NCI-H226 (cell line): ENCODE measurements around the gene LAPTM4A.
A peak's percentile ranks its signal among the peaks of the same experiment; 100 is the strongest.
"Not testable (repeated sequence)": the region's sequence is repeated elsewhere in the genome, so short reads cannot be mapped to it uniquely, and the experiment has no call there.

Experiments
- DNase-seq: peaks from one replicate; pipeline ENCODE4 v3.0.0-alpha.2; 2015

The LAPTM4A gene

DNA sequence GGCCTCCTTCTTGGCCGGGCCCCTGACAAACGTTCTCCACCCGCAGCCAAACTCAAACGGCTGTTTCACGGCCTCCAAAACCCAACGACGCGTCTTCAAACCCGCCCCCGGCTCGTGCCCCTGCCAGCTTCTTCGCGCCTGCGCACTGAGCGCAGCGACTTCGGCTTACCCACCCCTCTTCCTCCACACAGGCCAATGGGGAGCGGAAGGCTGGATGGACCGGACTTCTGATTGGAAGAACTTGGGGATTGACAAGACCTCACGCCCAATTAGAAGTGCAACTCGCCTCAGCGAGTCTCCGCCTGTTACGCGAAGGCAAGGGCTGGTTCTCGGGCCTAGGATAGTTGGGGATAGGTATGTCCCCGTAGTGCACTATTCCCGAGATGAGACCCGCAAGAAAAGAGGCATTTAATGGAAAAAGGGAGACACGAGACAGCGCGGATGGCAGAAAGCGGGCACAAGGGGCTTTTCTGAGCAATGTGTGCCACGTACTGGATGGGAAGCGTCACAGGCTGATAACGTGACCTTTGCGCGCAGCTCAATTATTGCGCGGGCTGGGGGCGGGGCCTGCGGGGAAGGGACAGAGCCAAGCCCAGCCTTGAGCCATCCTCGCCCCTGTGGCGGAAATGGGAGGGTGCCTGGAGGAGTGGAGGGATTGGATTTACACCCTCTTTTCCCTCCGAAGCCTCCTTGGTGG, at the start of gene LAPTM4A:
LAPTM4A (minus strand) TSS at position 97 of the 697 bp plus-strand sequence. CDS start 108 bp downstream, outside the sequence.
- peak; percentile 100 for DNase-seq

DNA sequence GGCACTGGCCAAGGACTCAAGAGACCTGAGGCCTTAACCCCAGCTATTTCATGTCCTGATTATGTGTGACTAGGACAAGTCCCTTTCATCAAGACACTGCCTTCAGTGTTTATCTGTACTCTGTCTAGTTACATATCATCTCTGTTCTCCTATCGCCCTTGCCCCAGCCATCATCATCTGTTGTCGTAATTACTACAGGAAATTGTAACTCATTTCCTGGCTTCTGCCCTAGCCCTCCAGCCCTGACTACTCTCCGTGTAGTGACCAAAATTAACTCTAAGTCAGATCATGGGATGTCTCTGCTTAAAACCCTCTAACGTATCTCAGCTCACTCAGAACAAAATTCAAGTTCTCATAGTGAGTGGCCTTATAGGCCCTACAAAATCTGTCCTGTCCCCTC, 49.3 kb upstream of the LAPTM4A start:
- no peak for DNase-seq

DNA sequence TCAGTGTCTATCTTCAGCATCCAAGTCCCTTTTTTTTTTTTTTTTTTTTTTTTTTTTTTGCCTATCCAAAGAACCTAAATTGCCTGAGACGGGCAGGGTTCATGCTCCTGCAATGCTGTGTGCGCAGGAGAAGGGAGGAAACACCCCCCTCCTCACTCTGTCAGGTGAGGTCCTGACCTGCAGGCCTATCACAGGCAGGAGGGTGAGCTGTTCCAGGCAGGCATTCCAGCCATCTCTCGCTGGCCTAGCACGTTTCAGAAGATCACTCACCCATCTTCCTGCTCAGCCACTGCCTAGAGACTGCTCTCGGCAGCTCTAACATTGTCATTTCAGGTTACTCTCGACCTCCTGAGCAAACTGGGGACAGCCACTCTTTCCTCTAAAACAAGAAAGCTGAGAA, 48.4 kb upstream of the LAPTM4A start:
- no peak for DNase-seq

DNA sequence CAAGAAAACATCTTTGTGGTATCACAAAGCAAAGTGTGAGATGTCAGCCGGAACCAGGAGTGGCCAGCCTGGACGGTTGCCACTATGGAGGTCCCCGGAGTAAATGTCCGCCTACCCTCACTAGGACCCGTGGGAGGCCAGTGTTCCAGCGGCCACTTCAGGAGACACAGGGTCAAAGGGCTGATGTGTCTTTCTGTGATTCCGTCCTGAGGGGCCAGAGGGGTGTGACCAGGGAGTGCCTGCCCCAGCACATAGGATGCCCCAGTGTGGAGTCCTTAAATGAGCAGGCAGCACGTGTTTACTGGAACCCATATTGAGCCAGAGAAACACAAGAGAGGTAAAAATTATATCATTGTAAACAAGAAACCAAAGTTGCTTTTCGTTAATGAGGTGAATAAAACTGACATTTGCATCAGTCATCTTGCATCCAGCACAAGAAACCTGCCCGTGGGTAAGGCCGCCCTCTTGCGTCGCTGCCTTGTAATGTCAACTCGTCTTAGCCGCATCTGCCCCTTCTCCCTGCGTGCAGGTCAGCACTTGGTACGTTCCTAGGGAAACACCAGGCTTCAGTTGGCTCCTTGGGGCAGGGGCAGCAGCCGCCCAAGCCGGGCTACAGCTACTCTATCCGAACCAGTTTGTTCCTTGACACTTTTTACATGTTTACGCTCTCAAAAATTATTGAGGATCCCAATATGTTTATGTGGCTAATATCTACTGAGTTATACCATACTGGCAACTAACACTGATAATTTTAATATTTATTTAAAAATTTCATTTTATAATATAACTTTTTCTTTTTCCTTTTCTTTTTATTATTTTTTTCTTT, 46.7 kb upstream of the LAPTM4A start:
- peak; percentile 68 for DNase-seq

DNA sequence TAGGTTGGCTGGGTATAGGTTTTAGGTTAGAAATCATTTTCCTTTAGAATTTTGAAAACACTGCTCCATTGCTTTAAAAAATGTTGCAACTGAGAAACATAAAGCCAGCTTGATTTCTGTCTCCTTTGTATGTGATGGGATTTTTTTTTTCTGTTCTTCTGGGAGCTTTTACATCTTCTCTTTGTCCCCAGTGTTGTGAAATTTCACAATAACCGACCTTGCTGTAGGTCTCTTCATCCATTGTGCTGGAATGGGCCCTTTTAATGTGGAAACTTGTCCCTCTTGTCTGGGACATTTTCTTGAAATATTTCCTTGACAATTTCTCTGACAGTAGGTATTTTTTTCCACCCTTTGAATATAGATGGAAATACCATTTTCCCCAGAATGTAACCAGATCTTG, 44.0 kb upstream of the LAPTM4A start:
- DNase-seq, result no peak

DNA sequence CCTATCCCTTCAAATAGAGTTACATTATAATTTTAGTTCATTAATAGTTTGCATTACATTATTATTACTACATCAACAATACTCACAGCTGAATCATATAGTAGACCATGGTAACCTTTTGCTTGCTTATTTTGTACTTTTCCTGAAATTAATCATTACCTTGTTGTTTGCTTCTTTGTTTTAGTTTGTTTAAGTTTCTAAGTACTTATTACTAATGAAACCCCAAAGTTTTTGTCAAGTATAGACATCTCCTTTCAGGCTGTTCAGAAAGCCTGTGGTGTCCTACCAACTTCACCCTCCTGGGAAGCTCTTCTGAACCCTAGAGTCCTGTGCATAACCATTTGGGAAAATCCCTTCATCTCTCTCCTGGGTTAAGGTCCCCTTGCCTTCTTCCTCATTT, 43.5 kb upstream of the LAPTM4A start:
- no peak for DNase-seq

DNA sequence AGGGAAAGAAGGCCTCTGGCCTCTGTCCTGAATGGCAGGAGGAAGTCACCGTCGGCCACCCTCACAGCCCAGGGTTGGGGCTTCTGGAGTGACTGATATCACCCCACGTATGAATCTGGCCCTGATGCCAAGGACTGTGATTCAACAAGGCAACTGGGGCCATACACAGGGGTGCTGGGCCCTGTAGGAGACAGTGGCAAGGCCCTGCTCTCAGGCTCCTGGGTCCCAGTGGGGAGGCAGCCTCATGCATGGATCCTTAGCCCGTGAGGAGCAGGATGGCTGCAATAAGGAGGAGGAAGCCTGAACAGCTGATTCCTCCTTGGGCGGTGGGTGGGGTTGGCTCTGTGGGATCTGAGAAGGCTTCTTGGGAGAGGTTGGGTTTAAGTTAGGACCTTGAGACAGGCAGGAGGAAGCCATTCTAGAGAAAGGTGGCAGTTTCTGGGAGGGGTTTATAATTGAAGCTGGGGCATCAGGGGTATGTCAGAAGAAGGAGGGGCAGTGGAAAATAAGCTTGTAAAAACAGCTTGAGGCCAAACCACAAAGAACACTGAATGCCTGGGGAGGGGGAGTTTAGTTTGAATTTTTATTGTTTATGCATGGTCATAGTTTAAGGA, 42.8 kb upstream of the LAPTM4A start:
- DNase-seq, result no peak

DNA sequence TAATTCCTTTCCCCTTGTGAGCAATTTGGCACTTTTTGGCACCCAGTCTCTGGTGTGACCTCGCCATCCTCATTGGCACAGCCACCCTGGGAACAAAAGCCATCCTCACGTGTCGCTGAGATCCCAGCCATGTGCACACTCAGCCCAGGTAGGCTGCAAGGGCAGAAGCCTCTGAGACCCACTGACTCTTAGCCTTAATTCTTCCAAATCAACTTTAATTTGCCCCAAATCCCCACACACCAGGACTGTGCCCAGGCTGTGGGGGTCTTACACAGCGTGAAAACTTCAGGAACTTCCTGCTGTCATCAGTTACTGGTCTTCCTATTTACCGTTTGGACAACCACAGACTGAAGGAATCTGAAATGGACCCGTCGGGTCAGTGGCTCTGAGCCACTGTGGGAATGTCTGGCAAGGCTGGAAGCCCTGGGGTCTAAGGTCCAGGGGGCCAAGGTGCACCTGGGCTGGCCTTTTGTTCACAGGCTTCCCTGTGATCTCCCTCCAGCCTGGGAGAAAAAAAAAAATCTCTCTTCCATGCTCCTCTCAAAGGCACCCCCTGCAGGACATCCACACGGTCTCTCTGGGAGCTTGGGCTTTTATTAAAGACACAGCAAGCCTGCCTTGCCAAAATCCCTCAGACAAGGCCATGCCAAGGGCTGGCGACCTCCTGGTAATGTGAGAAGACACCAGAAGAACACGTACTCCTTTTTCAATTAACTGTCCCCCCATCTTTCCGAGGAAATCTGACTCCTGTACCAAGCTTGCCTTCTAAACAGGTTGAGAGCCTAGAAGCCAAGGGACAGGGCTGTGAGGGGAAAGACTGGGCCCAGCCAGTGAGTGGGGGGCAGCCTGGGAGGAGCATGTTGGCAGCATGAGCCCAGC, 42.1 kb upstream of the LAPTM4A start:
- peak; percentile 53 for DNase-seq

DNA sequence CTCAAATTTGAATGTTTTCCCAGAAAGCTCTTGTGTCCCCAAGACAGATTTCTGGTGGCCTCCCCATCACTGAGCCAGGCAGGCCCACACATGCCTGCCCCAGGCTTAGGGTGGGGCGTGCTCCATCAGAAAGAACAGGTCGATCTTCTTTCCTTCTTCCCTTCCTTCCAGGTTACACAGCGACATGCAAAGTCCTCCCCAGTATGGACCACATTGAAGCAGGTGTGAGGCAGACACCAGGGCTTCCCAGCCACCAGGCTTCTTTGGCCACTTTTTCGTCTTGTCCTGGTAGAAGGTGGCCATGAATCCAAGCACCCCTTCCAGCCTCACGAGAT, 41.4 kb upstream of the LAPTM4A start:
- DNase-seq, result no peak

DNA sequence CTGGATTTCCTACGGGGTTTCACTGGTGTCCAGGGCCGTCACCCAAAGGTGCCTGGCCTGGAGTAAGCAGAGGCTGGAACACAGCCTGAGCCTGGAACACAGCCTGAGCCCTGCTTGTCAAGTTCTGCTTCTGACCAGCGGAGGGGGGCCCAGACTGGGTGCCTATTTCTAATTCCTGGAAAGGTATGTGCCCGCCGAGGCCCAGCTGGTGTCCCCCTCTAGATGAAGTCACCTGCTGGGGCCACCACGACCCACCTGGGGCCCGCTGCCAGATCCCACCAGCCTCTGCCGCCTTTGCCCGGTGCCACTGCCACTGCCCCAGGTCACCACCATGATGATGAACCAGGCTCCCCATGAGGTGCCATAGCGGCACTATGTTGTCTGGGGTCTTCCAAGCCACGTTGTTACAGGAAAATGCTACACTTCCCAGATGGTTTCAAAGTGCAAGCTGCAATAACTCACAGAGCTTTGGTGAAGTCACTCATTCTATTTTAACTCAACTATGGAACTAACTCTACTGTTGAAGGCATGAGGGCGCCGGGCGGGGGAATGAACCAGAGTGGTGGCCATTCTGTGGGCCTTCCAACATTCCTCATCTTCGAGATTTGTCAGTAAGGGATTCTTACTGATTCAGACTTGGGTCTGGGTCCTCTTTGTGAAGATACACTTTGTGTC, 40.9 kb upstream of the LAPTM4A start:
- DNase-seq, result no peak

DNA sequence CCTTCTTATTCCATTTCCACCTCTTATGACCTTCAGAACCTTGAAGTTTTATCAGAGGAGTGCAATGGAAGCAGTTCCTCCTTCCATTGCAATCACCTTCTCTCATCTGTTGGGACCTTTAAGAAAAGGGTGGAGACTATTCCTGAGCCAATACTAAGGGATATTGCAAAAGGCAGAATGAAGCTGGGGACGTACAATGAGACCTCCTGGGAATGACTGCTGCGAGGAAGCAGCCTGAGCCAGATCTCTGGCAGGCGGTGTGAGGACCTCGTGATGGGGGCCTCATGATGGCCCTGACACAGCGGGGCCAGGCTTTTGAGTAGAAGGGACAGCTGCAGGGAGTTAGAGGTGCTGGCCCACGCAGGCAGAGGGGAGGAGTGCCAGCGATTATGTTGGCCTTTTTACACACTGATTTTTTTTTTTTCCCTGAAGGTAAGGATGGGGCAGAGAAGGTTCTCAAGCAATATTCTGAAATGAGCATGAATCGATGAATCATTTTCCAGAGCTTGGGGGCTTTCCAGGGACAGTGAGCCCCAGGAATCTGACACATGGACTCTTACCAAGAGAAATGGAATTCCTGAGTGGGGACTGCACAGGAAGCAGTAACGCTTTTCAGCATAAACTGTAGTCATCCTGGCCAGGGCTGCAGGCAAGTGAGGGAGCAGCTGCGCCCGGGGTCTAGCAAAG, 40.0 kb upstream of the LAPTM4A start:
- peak; percentile 66 for DNase-seq

DNA sequence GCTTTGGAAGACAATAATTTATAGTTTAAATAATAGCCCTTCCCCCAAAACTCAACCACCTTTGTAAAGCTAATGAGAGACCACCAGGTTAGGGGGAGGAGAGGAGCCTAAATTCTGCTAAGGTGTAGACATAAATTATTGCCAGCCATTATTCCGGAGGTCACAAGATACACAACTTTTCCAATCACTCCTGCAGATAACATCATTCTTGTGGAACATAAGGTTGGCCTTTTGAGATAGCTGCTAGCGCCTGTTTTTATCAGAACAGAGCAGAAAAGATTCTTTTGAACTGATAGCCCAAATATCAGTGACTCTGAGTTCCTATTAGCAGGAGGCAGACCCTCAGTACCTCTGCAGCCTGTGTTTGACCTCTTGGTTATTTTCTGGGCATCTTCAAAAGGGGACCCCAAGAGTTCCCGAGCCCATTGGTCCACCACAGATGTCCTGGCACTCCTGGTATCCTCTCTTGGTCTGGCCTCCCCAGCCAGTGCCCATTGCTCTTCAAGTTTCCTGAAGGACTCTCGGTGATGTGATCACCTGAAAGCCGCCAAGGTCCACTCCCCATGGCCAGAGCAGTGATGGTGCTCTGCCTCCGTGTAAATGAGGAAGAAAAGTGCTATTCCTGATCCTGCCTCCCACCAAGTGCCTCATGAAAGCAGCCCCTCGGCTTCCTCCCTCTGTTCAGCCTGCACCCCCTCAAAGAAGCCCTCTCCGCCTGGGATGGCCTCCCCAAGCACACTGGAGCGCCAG, 38.5 kb upstream of the LAPTM4A start:
- no peak for DNase-seq

DNA sequence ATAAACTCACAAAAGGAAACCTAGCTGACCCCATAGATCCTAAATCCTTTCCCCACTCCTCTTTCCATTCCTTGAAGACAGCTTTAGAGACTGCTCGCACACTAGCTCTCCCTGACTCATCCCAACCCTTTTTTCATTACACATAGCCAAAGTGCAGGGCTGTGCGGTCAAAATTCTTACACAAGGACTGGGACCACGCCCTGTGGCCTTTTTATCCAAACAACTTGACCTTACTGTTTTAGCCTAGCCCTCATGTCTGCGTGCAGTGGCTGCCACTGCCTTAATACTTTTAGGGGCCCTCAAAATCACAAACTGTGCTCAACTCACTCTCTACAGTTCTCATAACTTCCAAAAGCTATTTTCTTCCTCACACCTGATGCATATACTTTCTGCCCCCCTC, 34.5 kb upstream of the LAPTM4A start:
- DNase-seq, result not testable (repeated sequence)

DNA sequence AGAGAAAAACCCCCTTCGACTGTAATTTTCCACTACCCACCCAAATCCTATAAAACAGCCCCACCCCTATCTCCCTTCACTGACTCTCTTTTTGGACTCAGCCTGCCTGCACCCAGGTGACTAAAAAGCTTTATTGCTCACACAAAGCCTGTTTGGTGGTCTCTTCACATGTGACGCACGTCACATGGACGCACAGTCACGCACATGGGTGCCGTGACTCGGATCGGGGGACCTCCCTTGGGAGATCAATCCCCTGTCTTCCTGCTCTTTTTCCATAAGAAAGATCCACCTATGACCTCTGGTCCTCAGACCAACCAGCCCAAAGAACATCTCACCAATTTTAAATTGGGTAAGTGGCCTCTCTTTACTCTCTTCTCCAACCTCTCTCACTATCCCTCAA, 31.4 kb upstream of the LAPTM4A start:
- not testable (repeated sequence) for DNase-seq

DNA sequence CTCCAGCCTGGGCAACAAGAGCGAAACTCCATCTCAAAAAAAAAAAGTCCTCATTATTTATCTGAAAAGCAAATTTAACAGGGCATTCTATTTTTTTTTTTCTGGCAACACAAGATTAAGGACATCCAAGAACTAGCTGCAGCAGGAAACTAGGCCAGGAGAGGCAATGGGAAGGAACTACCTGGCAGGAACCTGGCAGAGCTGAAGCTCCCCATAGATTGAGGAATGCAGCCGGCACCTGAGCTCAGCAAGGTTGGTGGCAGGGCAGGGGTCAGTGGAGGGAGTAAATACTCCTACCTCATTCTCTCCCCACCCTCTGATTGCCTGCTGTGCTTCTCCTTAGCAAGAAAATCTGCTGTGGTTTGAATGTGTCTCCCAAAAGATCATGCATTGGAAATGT, 30.4 kb upstream of the LAPTM4A start:
- DNase-seq, result no peak

DNA sequence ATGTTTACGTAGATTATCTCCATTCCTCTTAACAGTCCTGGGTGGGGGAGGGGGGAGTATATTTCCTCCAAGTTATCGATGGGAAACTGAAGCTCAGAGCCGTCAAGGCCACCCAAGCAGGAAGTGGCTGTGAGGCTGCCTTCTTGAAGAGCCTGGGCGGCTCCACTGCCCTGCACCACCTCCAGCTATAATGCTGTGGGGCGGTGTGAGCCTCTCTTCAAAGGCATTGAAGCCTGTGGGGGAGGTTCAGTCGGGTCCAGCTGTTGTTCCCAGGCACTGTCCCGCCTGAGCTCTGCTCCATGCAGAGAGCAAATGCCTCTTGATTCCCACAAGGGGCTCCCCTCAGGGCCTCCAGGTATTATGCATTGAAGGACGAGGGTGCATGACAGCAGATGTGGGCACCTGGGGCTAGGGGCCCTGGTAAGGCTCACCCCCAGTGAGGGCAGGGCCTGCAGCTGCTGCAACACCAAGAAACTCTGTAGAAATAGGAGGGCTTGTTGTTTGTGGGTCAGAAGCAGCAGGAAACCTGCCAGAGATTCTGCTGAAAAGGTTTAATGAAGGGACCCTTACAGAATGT, 29.5 kb upstream of the LAPTM4A start:
- DNase-seq, result no peak

DNA sequence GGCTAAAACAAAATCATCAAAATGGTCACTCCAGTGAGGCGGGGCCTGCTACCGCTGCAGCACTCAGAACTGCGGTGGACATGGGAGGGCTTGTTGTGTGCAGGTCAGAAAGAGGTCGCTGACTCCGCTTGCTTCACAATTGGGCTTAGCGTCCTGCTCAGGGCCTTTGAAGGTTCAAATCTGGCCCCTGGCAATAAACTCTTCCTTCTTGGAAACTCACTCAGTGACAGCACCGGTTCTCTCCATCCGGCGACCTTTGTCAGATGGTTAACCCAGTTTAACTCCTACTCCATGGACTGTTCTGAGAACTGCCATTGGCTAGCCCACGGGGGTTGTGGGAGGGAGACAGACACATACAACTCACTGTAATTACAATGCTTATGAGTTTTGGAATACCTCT, 29.0 kb upstream of the LAPTM4A start:
- DNase-seq, result no peak

DNA sequence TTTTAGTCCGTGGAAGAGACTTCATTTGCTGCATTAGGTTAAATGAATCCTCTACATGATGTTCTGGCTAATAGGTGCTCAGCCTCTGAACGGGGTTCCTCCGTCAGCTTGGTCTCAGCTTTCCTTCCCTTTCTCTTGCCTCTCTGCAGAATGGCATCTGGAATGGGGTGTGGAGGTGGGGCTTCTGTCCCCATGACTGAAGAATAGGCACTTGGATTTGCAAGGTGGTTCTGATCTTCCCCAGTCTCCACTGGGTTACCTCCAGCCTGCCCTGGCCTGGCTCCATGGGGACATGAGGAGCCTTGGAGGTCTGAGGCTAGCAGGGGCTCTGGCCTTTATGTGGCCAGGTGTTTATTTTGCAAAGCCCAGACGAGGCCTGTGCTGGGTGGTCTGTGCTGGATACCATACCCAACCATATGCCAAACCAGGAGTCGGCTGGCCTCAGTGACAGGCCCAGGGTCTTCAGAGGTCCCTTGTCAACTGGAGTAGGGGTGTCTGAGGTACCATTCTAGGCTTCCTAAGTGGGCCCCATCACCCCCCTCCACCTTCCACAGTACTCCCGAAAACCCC, 28.2 kb upstream of the LAPTM4A start:
- DNase-seq, result no peak

DNA sequence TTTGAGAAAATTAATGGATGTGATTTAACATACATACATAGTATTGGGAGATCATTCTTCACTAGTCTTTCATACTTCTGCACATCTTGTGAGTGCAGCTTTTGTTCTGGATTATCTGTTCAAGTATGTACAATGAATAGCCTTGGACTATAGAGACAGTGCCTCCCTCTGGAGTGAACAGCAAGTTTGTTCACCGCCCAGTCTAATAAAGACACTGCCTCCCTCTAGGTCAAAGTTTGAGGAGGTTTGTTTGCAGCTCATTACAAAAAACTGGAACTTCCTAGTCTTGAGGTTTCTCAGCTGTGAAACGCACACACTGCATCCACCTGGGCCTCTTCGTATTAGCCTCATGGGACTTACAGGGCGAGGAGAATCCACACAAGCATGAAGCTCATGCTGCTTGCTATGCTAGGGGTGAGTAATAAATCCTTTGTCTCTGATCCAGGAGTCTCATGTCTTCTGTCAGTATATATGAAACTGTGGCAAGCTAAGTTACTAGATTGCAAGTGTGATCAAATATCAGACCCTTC, 26.0 kb upstream of the LAPTM4A start:
- DNase-seq, result no peak

DNA sequence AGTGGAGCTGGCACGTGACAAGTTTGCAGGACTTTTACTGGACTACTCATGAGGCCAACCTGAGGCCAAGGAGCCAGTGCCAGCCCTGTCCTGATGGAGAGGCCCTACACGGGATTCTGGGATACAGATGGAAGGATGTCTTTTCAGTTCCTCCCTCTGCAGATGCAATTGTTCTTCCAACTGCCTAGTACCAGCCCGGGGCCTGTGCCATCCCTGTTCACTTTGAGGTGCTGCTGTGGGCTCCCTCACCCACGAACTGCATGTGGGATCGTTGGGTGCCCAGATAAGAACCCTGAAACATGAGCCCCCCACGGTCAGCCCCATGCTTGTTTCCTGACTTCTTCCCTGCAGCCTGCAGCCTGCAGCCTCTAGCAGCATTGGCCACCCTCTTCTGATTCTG, 25.3 kb upstream of the LAPTM4A start:
- no peak for DNase-seq
